Natural killer cell (primary cell): Measurements from ENCODE around the gene ERN1. TPM values are rescaled to one million over a fixed set of nuclear protein-coding genes. Genes with fewer than 3 reads are reported as not detected.
A peak's percentile ranks its signal among the peaks of the same experiment; 100 is the strongest.

Experiments
- ATAC-seq, 3 donors: fragments of 150-1000 bp in 2 of 3; fragments of 200-7000 bp in 1 of 3; cut with Tn5 transposase; 1 replicate in 1 of 3; 2 replicates in 2 of 3; pipeline ENCODE4 v1.10.0; 2021; ENCODE audit warnings: mild to moderate bottlenecking in 2 of 3, moderate library complexity in 2 of 3
- DNase-seq, 2 donors: peaks; one replicate each; pipeline versions ENCODE4 v3.0.0 to v3.0.0-alpha.2; 2013 to 2021; ENCODE audit warnings: mixed read lengths in 1 of 2
- H3K27ac ChIP-seq: one replicate; pipeline ENCODE4 v1.5.1; 2013; ENCODE audit warnings: mild to moderate bottlenecking, low read length
- H3K27me3 ChIP-seq: one replicate; pipeline ENCODE4 v1.6.1; 2013; ENCODE audit warnings: low read length; ENCODE audit not compliant: control insufficient read depth, insufficient read depth
- H3K36me3 ChIP-seq: one replicate; pipeline ENCODE4 v1.6.1; 2013; ENCODE audit warnings: low read length; ENCODE audit not compliant: control insufficient read depth, insufficient read depth
- H3K4me1 ChIP-seq: one replicate; pipeline ENCODE4 v1.6.1; 2013; ENCODE audit warnings: low read length; ENCODE audit not compliant: control insufficient read depth, insufficient read depth
- H3K4me3 ChIP-seq: one replicate; pipeline ENCODE4 v1.5.1; 2013; ENCODE audit warnings: low read length
- H3K9me3 ChIP-seq: one replicate; pipeline ENCODE4 v1.6.1; 2013; ENCODE audit warnings: low read length; ENCODE audit not compliant: control insufficient read depth, insufficient read depth
- H3K27ac Mint-ChIP-seq, 2 donors: one replicate each; pipeline ENCODE4 v1.8.0; 2022; ENCODE audit warnings: mild to moderate bottlenecking in 2 of 2, mixed read lengths in 2 of 2, moderate library complexity in 1 of 2
- H3K27me3 Mint-ChIP-seq, 2 donors: one replicate each; pipeline ENCODE4 v1.8.0; 2022; ENCODE audit warnings: low read depth in 2 of 2, mixed read lengths in 2 of 2
- H3K36me3 Mint-ChIP-seq: one replicate; pipeline ENCODE4 v1.8.0; 2022; ENCODE audit warnings: mixed read lengths
- H3K4me1 Mint-ChIP-seq, 2 donors: one replicate each; pipeline ENCODE4 v1.8.0; 2022; ENCODE audit warnings: mixed read lengths in 2 of 2
- H3K4me3 Mint-ChIP-seq: one replicate; pipeline ENCODE4 v1.8.0; 2022; ENCODE audit warnings: mild to moderate bottlenecking, moderate library complexity, mixed read lengths
- H3K9me3 Mint-ChIP-seq, 2 donors: one replicate each; pipeline ENCODE4 v1.8.0; 2022; ENCODE audit warnings: mixed read lengths in 2 of 2
- WGBS: methylation state at CpG from one replicate; pipeline ENCODE4 v1.1.7; 2013; ENCODE audit warnings: missing lambda C conversion rate; ENCODE audit not compliant: insufficient coverage; 5-methylcytosine and 5-hydroxymethylcytosine counted together
- intact Hi-C: fragments of 100-400 bp; cut with micrococcal nuclease; formaldehyde crosslinking; loops from one replicate; pipeline ENCODE4 v1.14.2; 2022
- total RNA-seq, 4 donors: library from RNA; stranded (reverse); fragments of 120-200 nt in 1 of 4; gene quantifications; one replicate each; pipeline versions ENCODE4 v1.2.3 to v1.2.4, GENCODE V29; 2013 to 2022
- TF ChIP-seq, protein P1 (sequence below): fragments of 200-600 bp; IDR thresholded peaks from one replicate; pipeline ENCODE4 v1.8.0; 2022; ENCODE audit warnings: antibody characterized with exemption

The ERN1 gene
- total RNA-seq, 3 donors from 2014 or later (not counting 1 experiment from before 2014, with no cell fraction given): 52.9 to 90.5 (median 67.2) TPM

DNA sequence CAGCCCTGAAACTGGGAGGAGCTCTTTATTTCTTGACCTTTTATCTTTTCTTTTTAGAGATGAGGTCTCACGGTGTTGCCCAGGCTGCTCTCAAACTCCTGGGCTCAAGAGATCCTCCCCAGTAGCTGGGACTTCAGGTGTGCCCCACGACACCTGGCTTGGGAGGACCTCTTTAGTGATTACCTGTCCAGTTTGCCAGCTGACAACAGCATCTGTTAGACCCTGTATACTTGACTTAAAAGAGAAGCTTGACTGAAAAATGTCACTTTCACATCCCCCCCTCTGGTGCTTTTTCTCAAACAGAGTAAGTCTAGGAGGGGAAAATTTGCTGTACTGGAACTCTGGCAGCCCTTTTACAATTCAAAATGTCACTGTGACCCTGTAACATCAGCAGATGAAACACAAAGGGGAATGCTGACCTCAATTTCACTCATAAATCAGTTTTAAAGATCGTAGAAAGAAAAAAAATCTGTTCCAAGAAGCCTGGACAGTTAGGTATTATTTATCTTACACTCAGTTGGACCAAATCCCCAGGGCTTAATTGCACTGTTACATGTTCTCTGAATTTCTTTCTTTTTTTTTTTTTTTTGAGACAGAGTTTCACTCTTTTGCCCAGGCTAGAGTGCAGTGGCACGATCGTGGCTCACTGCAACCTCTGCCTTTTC lies 1.8 kb upstream of the ERN1 start:
- DNase-seq (no peak), ATAC-seq (no peak)
- Mint-ChIP-seq H3K4me1 (peaks cover 23 to 30% of the 10 kb centered on the region in 2 donors), H3K27ac (peak overlapping the region in 1 of 2 donors; percentile 22), H3K27me3 (no peaks in the 10 kb centered on the region), H3K36me3 (no peaks in the 10 kb centered on the region), H3K4me3 (no peak overlapping the region), H3K9me3 (no peaks in the 10 kb centered on the region)
- Histone ChIP-seq H3K27ac (no peak overlapping the region), H3K4me3 (no peak overlapping the region), H3K4me1 (peaks cover 16% of the 10 kb centered on the region), H3K27me3 (no peaks in the 10 kb centered on the region), H3K9me3 (no peaks in the 10 kb centered on the region), H3K36me3 (no peaks in the 10 kb centered on the region)
- intact Hi-C loops: no loop called here
- WGBS: 86% methylated on average over 5 of the region's 5 CpGs
- TF ChIP-seq, protein P1, sequence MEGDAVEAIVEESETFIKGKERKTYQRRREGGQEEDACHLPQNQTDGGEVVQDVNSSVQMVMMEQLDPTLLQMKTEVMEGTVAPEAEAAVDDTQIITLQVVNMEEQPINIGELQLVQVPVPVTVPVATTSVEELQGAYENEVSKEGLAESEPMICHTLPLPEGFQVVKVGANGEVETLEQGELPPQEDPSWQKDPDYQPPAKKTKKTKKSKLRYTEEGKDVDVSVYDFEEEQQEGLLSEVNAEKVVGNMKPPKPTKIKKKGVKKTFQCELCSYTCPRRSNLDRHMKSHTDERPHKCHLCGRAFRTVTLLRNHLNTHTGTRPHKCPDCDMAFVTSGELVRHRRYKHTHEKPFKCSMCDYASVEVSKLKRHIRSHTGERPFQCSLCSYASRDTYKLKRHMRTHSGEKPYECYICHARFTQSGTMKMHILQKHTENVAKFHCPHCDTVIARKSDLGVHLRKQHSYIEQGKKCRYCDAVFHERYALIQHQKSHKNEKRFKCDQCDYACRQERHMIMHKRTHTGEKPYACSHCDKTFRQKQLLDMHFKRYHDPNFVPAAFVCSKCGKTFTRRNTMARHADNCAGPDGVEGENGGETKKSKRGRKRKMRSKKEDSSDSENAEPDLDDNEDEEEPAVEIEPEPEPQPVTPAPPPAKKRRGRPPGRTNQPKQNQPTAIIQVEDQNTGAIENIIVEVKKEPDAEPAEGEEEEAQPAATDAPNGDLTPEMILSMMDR: no peak

DNA sequence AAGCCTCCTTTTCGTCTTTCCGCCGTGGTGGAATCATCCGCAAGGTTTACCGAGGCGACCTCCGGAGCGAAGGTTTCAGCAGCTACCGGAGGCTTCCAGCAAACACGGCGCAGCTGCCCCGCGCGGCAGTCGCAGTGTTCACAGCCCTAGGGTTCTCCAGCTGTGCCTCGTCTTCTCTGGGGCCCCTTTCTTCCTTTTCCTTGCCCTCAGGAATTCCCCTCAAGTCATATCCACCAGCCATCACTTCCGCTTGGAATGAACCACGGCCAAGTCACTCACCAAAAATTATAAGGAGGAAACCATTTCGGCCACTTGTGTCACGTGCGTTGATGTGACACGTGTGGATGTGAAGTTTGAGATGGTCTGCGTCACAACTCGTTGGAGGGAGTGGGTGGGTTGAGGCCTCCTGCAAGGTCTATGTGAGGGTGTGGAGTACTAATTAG lies 636 bp upstream of the ERN1 start:
- DNase-seq: no peak
- WGBS: 15% methylated on average over 24 of the region's 24 CpGs

DNA sequence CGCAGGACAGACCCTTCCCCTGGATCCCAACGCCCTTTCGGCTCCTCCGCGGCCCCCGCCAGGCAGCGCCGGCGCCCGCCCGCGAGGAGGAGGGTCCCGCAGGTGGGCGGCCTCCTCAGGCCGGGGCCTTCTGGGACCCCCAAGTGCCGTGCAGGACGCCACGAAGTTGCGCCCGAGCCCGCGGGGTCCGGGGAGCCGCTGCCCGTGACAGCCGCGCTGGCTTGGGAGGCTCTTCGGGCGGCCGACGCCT lies 504 bp downstream of the ERN1 start:
- no peak for ATAC-seq
- Mint-ChIP-seq H3K9me3 (no peaks in the 10 kb centered on the region), H3K27me3 (no peaks in the 10 kb centered on the region), H3K36me3 (no peaks in the 10 kb centered on the region), H3K4me1 (peaks cover 34 to 53% of the 10 kb centered on the region in 2 donors), H3K27ac (peak overlapping the region in 1 of 2 donors; percentile 91), H3K4me3 (peak overlapping the region; percentile 92)
- Histone ChIP-seq H3K27ac (peak overlapping the region; percentile 26), H3K36me3 (no peaks in the 10 kb centered on the region), H3K4me3 (peak overlapping the region; percentile 50), H3K4me1 (peaks cover 16% of the 10 kb centered on the region), H3K9me3 (no peaks in the 10 kb centered on the region), H3K27me3 (no peaks in the 10 kb centered on the region)
- DNase-seq: no peak
- intact Hi-C loops: no loop called here
- WGBS: under 1% methylated on average over 31 of the region's 31 CpGs
- TF ChIP-seq, protein P1: no peak

More for the DNA sequence above, 636 bp upstream of the ERN1 start:
- Mint-ChIP-seq H3K4me1 (peaks cover 34 to 42% of the 10 kb centered on the region in 2 donors), H3K27ac (peak overlapping the region; percentile 88 to 91), H3K9me3 (no peaks in the 10 kb centered on the region), H3K36me3 (no peaks in the 10 kb centered on the region), H3K27me3 (no peaks in the 10 kb centered on the region), H3K4me3 (peak overlapping the region; percentile 83)
- Histone ChIP-seq H3K9me3 (no peaks in the 10 kb centered on the region), H3K4me1 (peaks cover 16% of the 10 kb centered on the region), H3K27ac (peak overlapping the region; percentile 84), H3K27me3 (no peaks in the 10 kb centered on the region), H3K36me3 (no peaks in the 10 kb centered on the region), H3K4me3 (peak overlapping the region; percentile 34)
- ATAC-seq: peak in 1 of 3 donors; percentile 3
- TF ChIP-seq, protein P1: no peak
- intact Hi-C loops: loop anchor here (1.0 kb wide), 1 partner anchor 67 kb away; no protein-coding TSS in a partner anchor
